Fibroblast of skin of left biceps (primary cell): ENCODE results near the gene KCNJ1.

ENCODE experiments used
- DNase-seq, 2 experiments: peaks; one replicate each; pipeline ENCODE4 v3.0.0-alpha.2; 2013; ENCODE audit warnings: low read depth in 2 of 2

KCNJ1 gene

GRCh38 chr11:128882451-128882850 is 15.4 kb upstream of the KCNJ1 start:
- no peak for DNase-seq

DNA sequence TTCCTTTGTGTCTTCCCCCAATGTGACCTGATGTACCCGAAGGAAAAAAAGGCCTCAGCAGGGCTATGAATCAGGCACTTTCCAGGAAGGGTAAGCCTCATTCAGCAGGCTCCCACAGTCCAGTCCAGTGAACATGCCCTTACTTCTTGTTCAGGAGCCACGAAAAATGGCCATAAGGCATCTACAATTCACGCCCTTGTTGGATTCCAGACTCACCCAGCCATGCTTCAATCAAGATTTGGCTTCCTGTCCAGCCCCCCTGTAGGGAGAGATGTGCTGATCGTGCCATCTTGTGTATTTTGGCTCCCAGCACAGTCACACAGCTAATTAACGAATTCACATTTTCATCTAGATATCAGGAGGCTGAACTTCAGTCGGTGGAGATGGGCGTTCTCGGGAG is 14.1 kb upstream of the KCNJ1 start:
- DNase-seq, result no peak

GRCh38 chr11:128879817-128880216 is 12.7 kb upstream of the KCNJ1 start:
- no peak for DNase-seq

- no peak for DNase-seq
Observed at GRCh38 chr11:128878455-128878854, 11.4 kb upstream of the KCNJ1 start.

DNA sequence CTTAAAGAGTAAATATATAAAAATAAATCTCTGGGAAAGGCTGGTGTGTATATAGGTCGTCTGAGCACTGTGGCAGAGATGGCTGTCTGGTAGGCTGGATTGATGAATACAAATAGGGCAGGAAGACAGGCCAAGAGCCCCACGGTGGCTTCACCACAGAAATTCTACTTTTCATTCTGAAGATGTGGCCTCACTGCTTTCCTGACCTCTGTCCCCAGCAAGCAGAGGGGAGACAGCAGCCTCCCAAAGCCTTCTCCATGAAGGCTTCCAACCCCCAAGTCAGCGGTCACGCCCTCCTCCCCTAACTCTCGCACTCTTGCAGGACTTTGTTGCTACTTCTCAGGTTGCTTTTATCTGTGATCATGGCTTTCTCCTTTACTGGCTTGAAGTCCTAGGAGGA is 10.6 kb upstream of the KCNJ1 start:
- no peak for DNase-seq

DNA sequence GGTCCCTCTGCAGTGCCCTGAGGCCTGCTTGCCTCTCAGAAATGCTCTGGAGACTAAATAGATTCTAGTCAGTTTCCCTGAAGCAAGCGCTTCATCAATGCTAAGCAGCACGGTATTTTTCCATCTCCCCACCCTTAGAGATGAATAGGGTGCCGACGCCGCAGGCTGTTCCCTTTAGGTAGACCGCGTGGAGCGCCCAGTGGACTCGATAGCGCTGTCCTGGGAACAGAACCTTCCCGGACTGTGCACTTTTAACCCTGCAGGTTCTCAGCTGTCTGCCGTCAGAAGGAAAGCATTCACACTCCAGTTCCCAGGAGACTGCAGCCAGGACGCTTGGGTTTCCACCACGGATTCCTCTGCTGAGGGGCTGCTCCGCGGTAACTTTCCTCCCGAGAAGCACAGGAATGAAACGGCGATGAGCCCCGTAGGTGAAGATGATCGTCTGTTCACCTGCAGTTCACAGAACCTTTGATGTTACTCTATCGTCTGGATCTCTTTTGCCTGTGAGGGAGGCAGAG is 9.1 kb upstream of the KCNJ1 start:
- no peak for DNase-seq

- no peak for DNase-seq
Observed at GRCh38 chr11:128874427-128874826, 7.3 kb upstream of the KCNJ1 start.

GRCh38 chr11:128872594-128872993 is 5.5 kb upstream of the KCNJ1 start:
- no peak for DNase-seq

GRCh38 chr11:128872094-128872493 is 5.0 kb upstream of the KCNJ1 start:
- no peak for DNase-seq

- DNase-seq, result no peak
Observed at GRCh38 chr11:128871168-128871610, 4.1 kb upstream of the KCNJ1 start.

DNA sequence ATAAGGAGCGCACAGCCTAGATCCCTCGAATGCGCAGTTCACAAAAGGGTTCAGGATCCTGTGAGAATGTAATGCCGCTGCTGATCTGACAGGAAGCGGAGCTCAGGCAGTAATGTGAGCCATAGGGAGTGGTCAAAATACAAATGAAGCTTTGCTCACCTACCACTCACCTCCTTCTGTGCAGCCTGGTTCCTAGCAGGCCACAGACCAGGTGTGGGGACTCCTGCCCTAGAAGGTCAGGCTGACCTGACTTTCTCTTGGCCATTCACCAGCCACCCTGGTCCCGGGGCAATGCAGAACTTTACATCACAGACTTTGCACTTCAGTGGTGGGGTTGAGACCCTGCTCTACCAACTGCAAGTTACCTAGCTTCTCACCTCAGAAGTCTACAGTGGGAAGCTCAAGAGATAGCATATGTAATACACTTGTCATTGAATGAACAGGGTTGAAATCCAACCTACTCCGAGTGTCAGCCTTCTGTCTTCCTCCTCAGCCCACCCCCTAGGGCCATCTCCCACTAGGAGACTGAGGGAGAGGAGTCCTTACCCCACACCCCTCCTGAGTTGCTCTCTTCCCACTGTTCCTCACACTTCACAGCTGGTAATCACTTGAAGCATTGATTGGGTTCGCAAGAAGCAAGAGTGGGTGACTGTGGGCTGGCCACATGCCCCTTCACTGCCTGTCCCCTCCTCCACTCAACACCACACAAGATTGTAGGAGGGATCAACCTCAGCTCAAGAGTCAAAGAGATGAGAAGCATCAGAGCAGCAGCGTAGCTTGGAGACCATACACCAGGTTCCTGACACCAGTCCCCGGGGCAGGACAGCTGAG is 2.0 kb upstream of the KCNJ1 start:
- DNase-seq, result no peak

DNA sequence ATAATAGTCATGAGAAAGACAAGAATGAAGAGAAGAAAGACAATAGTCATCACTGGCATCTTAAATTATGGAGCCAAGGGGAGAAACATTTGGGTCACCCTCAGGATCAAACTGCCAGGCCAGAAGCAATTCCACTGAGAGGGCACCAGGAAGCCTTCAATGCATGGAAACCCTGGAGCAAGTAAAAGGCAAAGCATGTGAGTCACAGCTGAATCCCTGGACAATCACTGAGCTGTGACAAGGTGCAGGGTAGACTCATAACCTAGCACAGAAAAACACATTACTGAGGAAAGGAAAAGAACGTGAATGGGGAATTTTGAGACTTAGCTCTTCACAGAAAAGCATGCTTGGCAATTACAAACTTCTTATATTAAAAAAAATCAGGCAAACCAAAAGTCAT is 1.6 kb downstream of the KCNJ1 start:
- DNase-seq, result no peak

GRCh38 chr11:128862908-128863660 is 4.0 kb downstream of the KCNJ1 start:
- DNase-seq, result peak; percentile 65 to 68

- no peak for DNase-seq
Observed at GRCh38 chr11:128862406-128862805, 4.7 kb downstream of the KCNJ1 start.

- DNase-seq, result no peak
Observed at GRCh38 chr11:128860571-128861361, 6.3 kb downstream of the KCNJ1 start.

GRCh38 chr11:128859563-128860441 is 7.3 kb downstream of the KCNJ1 start:
- DNase-seq, result no peak

GRCh38 chr11:128857341-128857740 is 9.8 kb downstream of the KCNJ1 start:
- no peak for DNase-seq

DNA sequence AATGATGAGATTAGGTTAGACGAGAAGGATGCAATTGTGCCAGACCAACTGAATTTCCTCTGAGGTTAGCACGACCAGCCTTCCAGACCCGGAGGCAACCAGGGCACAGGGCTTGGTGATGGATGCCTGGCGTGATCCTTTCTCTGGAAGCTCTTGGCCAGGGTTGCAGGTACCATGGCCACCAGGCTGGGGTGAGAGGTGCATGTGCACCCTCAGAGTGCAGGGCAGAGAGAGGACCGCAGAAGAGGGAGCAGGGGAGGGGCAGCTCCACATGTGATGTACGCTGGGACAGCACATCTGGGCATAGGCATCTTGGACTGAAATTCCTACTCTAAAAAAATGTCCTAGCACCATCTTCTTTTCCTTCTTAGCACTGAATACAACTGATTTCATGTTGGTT is 10.9 kb downstream of the KCNJ1 start:
- no peak for DNase-seq

GRCh38 chr11:128854841-128855240 is 12.3 kb downstream of the KCNJ1 start:
- no peak for DNase-seq

DNA sequence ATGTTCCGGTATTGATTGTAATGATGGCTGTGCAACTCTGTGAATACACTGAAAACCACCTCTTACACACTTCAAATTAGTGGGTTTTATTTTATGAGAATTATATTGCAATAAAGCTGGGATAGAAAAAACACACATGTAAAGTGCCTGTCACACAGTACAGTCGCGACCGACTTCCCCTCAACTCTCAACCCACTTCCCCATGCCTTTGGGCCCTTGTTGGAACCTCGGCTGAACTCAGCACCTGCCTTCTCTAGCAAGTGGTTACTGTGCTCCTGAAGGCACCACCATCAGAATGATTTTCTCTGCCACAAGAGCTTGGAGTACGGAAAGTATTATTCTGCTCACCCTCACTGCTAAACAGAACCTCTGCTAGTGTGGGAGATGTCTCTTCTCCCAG is 13.5 kb downstream of the KCNJ1 start:
- DNase-seq, result no peak
